H1 (cell line): Measurements from ENCODE around the gene SNRPB. TPM values are rescaled to one million over a fixed set of nuclear protein-coding genes. Genes with fewer than 3 reads are reported as not detected.

Experiments used
- CTCF ChIA-PET: fragments of 300-600 bp; sonication (Branson Sonifier 250); formaldehyde crosslinking; loops from one replicate; lab custom pipeline; 2021; ENCODE audit not compliant: partially characterized antibody; lab: Charles Lee
- POLR2A ChIA-PET: fragments of 300-600 bp; sonication (Branson Sonifier 250); formaldehyde crosslinking; loops from one replicate; lab custom pipeline; 2021; ENCODE audit warnings: inconsistent platforms; ENCODE audit not compliant: partially characterized antibody; lab: Charles Lee
- DNase-seq, 2 experiments: peaks; one replicate each; pipeline versions ENCODE4 v3.0.0 to v3.0.0-alpha.2; 2010 to 2022; ENCODE audit warnings: low spot score in 2 of 2, low read depth in 1 of 2, mixed read lengths in 1 of 2
- FAIRE-seq: peaks from 2 replicates; lab custom pipeline; 2011; peaks lifted over from hg19 to GRCh38; lab: Jason Lieb, UNC
- H2AFZ ChIP-seq: 2 replicates; pipeline ENCODE4 v1.8.1; 2012; ENCODE audit warnings: low read length, inconsistent platforms
- H2AK5ac ChIP-seq: 2 replicates; pipeline ENCODE4 v1.6.1; 2013; ENCODE audit warnings: low read depth, low read length
- H2BK120ac ChIP-seq: replicated peaks from 2 replicates; pipeline ENCODE3; 2013; ENCODE audit warnings: low read depth, low read length, inconsistent platforms
- H2BK12ac ChIP-seq: 2 replicates; pipeline ENCODE4 v1.6.1; 2013; ENCODE audit warnings: low read depth, low read length
- H2BK15ac ChIP-seq: 2 replicates; pipeline ENCODE4 v1.6.1; 2013; ENCODE audit warnings: low read length
- H2BK20ac ChIP-seq: 2 replicates; pipeline ENCODE4 v1.6.1; 2013; ENCODE audit warnings: low read length
- H2BK5ac ChIP-seq: 2 replicates; pipeline ENCODE4 v1.6.1; 2013; ENCODE audit warnings: low read depth, low read length
- H3K14ac ChIP-seq: 2 replicates; pipeline ENCODE4 v1.6.1; 2013; ENCODE audit warnings: inconsistent platforms; ENCODE audit not compliant: insufficient read length
- H3K18ac ChIP-seq: 2 replicates; pipeline ENCODE4 v1.6.1; 2013; ENCODE audit warnings: low read length; ENCODE audit errors: extremely low read depth
- H3K23ac ChIP-seq: 2 replicates; pipeline ENCODE4 v1.6.1; 2013; ENCODE audit warnings: inconsistent platforms; ENCODE audit not compliant: insufficient read length
- H3K23me2 ChIP-seq: 2 replicates; pipeline ENCODE4 v1.6.1; 2013; ENCODE audit warnings: low read depth, low read length
- H3K27ac ChIP-seq: 2 replicates; pipeline ENCODE4 v1.6.1; 2011; ENCODE audit warnings: low read depth, low read length, inconsistent platforms
- H3K27me3 ChIP-seq, 4 experiments: replicated peaks in 1 of 4; 1 replicate in 1 of 4; 2 replicates in 3 of 4; pipeline versions ENCODE4 v1.6.1 to v1.8.1; 2011 to 2013; ENCODE audit warnings: low read length in 3 of 4, mild to moderate bottlenecking in 3 of 4, inconsistent platforms in 2 of 4, mixed read lengths in 2 of 4, moderate library complexity in 1 of 4; ENCODE audit not compliant: control insufficient read depth in 3 of 4, insufficient read depth in 3 of 4; ENCODE audit errors: extremely low read depth in 1 of 4
- H3K36me3 ChIP-seq, 4 experiments: 2 replicates each; pipeline versions ENCODE4 v1.6.1 to v1.8.1; 2011 to 2013; ENCODE audit warnings: mild to moderate bottlenecking in 4 of 4, low read length in 3 of 4, moderate library complexity in 2 of 4, control low read depth in 1 of 4, inconsistent platforms in 1 of 4; ENCODE audit not compliant: insufficient read depth in 4 of 4, control insufficient read depth in 2 of 4
- H3K4ac ChIP-seq: replicated peaks from 2 replicates; pipeline ENCODE3; 2013; ENCODE audit warnings: low read length, low read depth, mixed read lengths, inconsistent platforms; ENCODE audit not compliant: insufficient read length
- H3K4me1 ChIP-seq, 4 experiments: replicated peaks in 1 of 4; 1 replicate in 1 of 4; 2 replicates in 3 of 4; pipeline versions ENCODE4 v1.6.1 to v1.8.1; 2011 to 2013; ENCODE audit warnings: low read length in 3 of 4, inconsistent platforms in 2 of 4, mixed read lengths in 1 of 4; ENCODE audit not compliant: insufficient read depth in 4 of 4, control insufficient read depth in 3 of 4
- H3K4me2 ChIP-seq, 2 experiments: 2 replicates each; pipeline versions ENCODE4 v1.6.1 to v1.8.1; 2011 to 2013; ENCODE audit warnings: low read depth in 2 of 2, low read length in 2 of 2, control low read depth in 1 of 2, inconsistent platforms in 1 of 2, mild to moderate bottlenecking in 1 of 2; ENCODE audit not compliant: insufficient read depth in 1 of 2
- H3K4me3 ChIP-seq, 4 experiments: fragments of 200-600, 300-600 bp in 1 of 4; sonication (generic), shearing (Covaris generic), sonication (Bioruptor Twin) in 1 of 4; 2 replicates each; pipeline versions ENCODE4 v1.5.1 to v1.8.1; 2011 to 2016; ENCODE audit warnings: low read length in 4 of 4, low read depth in 3 of 4, control low read depth in 2 of 4, inconsistent platforms in 2 of 4, mild to moderate bottlenecking in 2 of 4, mixed read lengths in 1 of 4, moderate library complexity in 1 of 4; ENCODE audit not compliant: insufficient read depth in 2 of 4; ENCODE audit errors: extremely low read depth in 1 of 4
- H3K56ac ChIP-seq: replicated peaks from 2 replicates; pipeline ENCODE3; 2013; ENCODE audit warnings: low read depth, mild to moderate bottlenecking, mixed read lengths, low read length, inconsistent platforms; ENCODE audit not compliant: insufficient read length
- H3K79me1 ChIP-seq: 2 replicates; pipeline ENCODE4 v1.6.1; 2013; ENCODE audit warnings: low read depth, low read length, control low read depth
- H3K79me2 ChIP-seq, 2 experiments: 2 replicates each; pipeline versions ENCODE4 v1.6.1 to v1.8.1; 2012 to 2013; ENCODE audit warnings: low read length in 2 of 2, mild to moderate bottlenecking in 2 of 2, inconsistent platforms in 1 of 2; ENCODE audit not compliant: insufficient read depth in 2 of 2, control insufficient read depth in 1 of 2
- H3K9ac ChIP-seq, 4 experiments: replicated peaks in 1 of 4; 1 replicate in 1 of 4; 2 replicates in 3 of 4; pipeline versions ENCODE4 v1.6.1 to v1.8.1; 2011 to 2013; ENCODE audit warnings: low read depth in 3 of 4, low read length in 3 of 4, control low read depth in 2 of 4, mild to moderate bottlenecking in 2 of 4, moderate library complexity in 2 of 4, inconsistent platforms in 1 of 4; ENCODE audit errors: extremely low read depth in 1 of 4
- H3K9me3 ChIP-seq, 2 experiments: 2 replicates each; pipeline versions ENCODE4 v1.6.1 to v1.8.1; 2012 to 2013; ENCODE audit warnings: mild to moderate bottlenecking in 2 of 2, moderate library complexity in 2 of 2, control low read depth in 1 of 2, inconsistent platforms in 1 of 2, low read depth in 1 of 2, low read length in 1 of 2, mixed read lengths in 1 of 2; ENCODE audit not compliant: insufficient read depth in 2 of 2
- H4K20me1 ChIP-seq, 2 experiments: replicated peaks in 1 of 2; 2 replicates each; pipeline versions ENCODE3 to v1.8.1; 2011 to 2013; ENCODE audit warnings: inconsistent platforms in 2 of 2, low read length in 2 of 2, mild to moderate bottlenecking in 1 of 2; ENCODE audit not compliant: insufficient read depth in 2 of 2, control insufficient read depth in 1 of 2
- H4K5ac ChIP-seq: 2 replicates; pipeline ENCODE4 v1.6.1; 2013; ENCODE audit warnings: low read length, low read depth, mixed read lengths, inconsistent platforms; ENCODE audit not compliant: insufficient read length
- H4K8ac ChIP-seq: 2 replicates; pipeline ENCODE4 v1.8.0; 2013; ENCODE audit warnings: mild to moderate bottlenecking, moderate library complexity, low read length, inconsistent platforms; ENCODE audit not compliant: insufficient read depth; ENCODE audit errors: extremely low read depth
- H4K91ac ChIP-seq: replicated peaks from 2 replicates; pipeline ENCODE3; 2013; ENCODE audit warnings: low read length, mixed read lengths, inconsistent platforms; ENCODE audit not compliant: insufficient read length
- HDAC2 ChIP-seq, 2 experiments: fragments of 300-600 bp in 1 of 2; sonication (generic) in 1 of 2; IDR thresholded peaks; 2 replicates each; pipeline ENCODE4 v1.6.1; 2011 to 2012; ENCODE audit warnings: low read depth in 2 of 2, low read length in 2 of 2, mild to moderate bottlenecking in 2 of 2, moderate library complexity in 2 of 2, borderline replicate concordance in 1 of 2, inconsistent platforms in 1 of 2
- MAFK ChIP-seq: IDR thresholded peaks from 2 replicates; pipeline ENCODE4 v1.6.1; 2012; ENCODE audit warnings: low read depth, mild to moderate bottlenecking, improper control_type of control experiment, low read length
- WGBS, 2 experiments: shearing (Covaris generic) in 1 of 2; methylation state at CpG; one replicate each; pipeline versions ENCODE4 v1.1.6 to v1.1.7; 2013 to 2015; ENCODE audit warnings: low lambda C conversion rate in 2 of 2, mixed read lengths in 2 of 2, inconsistent platforms in 1 of 2, low coverage in 1 of 2, missing lambda C conversion rate in 1 of 2; ENCODE audit not compliant: insufficient replicate concordance in 2 of 2, insufficient coverage in 1 of 2, insufficient read length in 1 of 2; ENCODE audit errors: extremely low coverage in 1 of 2, missing lambda C conversion rate in 1 of 2; 5-methylcytosine and 5-hydroxymethylcytosine counted together
- polyA plus RNA-seq, 7 experiments: library from polyadenylated mRNA; depleted of rRNA in 3 of 7; stranded (reverse) in 5 of 7; unstranded in 2 of 7; fragments of >200 nt in 5 of 7; fragments of 200-250 nt in 2 of 7; gene quantifications; 1 replicate in 5 of 7; 2 replicates in 1 of 7; 4 replicates in 1 of 7; pipeline versions ENCODE4 v1.2.1 to v1.2.3, GENCODE V29; 2011 to 2013; ENCODE audit warnings: missing spikeins in 2 of 7, mixed read lengths in 2 of 7
- total RNA-seq: library from RNA; stranded (reverse); fragmentation: NEBNext Ultra II Directional; extraction: Animal tissue kit (Norgen Biotek cat#: 25700); gene quantifications from 2 replicates; pipeline ENCODE4 v1.2.1, GENCODE V29; 2021

SNRPB gene
- total and polyA plus RNA-seq, 2 of the 8 experiments (the other 6 are each of a cell fraction or from before 2014, with no cell fraction given), result 507 to 589 TPM

- no peak overlapping the region for H4K8ac ChIP-seq
- no peak overlapping the region for H2AFZ ChIP-seq
- H3K56ac ChIP-seq, result no peak overlapping the region
- H3K4ac ChIP-seq, result no peak overlapping the region
- POLR2A ChIA-PET, result interaction anchor here (1.6 to 1.7 kb wide), 2 partner anchors 12 to 140 kb away, joined by 4 to 9 read pairs; no protein-coding TSS in a partner anchor
- no peak overlapping the region for H2BK120ac ChIP-seq
- no peak for DNase-seq
- H3K27me3 ChIP-seq, result peaks cover 30 to 76% (median 54%) of the 10 kb centered on the region in 4 experiments
- H3K23ac ChIP-seq, result no peak overlapping the region
- H2BK20ac ChIP-seq, result no peak overlapping the region
- no peak overlapping the region for H3K27ac ChIP-seq
- TF ChIP-seq HDAC2 (IDR thresholded peaks at IDR 0.05; ENCODE audit: borderline replicate concordance in 1 of 2, low read depth in 2 of 2, low read length in 2 of 2) (no peak), MAFK (peak; percentile 18; the same call in 1 of the 2 replicates)
- no peak overlapping the region for H2AK5ac ChIP-seq
- WGBS, 2 experiments, result 85% methylated on average over 1 of the region's 1 CpG; no CpG with 5 or more reads in 1 of the 2 experiments
- H2BK5ac ChIP-seq, result no peak overlapping the region
- no peak overlapping the region for H2BK15ac ChIP-seq
- no peaks in the 10 kb centered on the region for H3K4me1 ChIP-seq
- H3K36me3 ChIP-seq, result 0 out of 8 replicates have a peak, but pooled peaks cover 0 to 2% (median 0%) of the 10 kb centered on the region in 4 experiments
- no peaks in the 10 kb centered on the region for H3K79me1 ChIP-seq
- no peak overlapping the region for H3K14ac ChIP-seq
- H3K79me2 ChIP-seq, result no peaks in the 10 kb centered on the region
- H3K18ac ChIP-seq, result no peak overlapping the region
- H4K91ac ChIP-seq, result no peak overlapping the region
- H3K4me2 ChIP-seq, result no peak overlapping the region
- peaks cover 0 to 4% of the 10 kb centered on the region in 2 experiments for H4K20me1 ChIP-seq
- CTCF ChIA-PET, result interaction anchor here (0.5 to 1.2 kb wide), 3 partner anchors 14 to 100 kb away, joined by 3 to 4 read pairs (median 3); no protein-coding TSS in a partner anchor
- H3K23me2 ChIP-seq, result peaks cover 6% of the 10 kb centered on the region
- H2BK12ac ChIP-seq, result no peak overlapping the region
- no peak overlapping the region for H4K5ac ChIP-seq
- H3K9ac ChIP-seq, result no peak overlapping the region
- no peak for FAIRE-seq
- no peak overlapping the region for H3K4me3 ChIP-seq
- H3K9me3 ChIP-seq, result no peaks in the 10 kb centered on the region
These were observed 44.6 kb upstream of the SNRPB start for GRCh38 chr20:2515203-2515602.
